CD4-positive, alpha-beta T cell (primary cell): ENCODE results near the gene E2F8. TPM values are rescaled to one million over a fixed set of nuclear protein-coding genes. Genes with fewer than 3 reads are reported as not detected.

Source experiments
- ATAC-seq: fragments of 200-7000 bp; cut with Tn5 transposase; one replicate; pipeline ENCODE4 v1.10.0; 2022; ENCODE audit warnings: mild to moderate bottlenecking; ENCODE audit not compliant: poor library complexity
- CTCF ChIA-PET: fragments of 350-600 bp; sonication (Branson Sonifier 250); formaldehyde crosslinking; loops from one replicate; lab custom pipeline; 2021; ENCODE audit warnings: antibody characterized with exemption, inconsistent platforms; lab: Charles Lee
- POLR2A ChIA-PET: fragments of 350-600 bp; sonication (Branson Sonifier 250); formaldehyde crosslinking; loops from one replicate; lab custom pipeline; 2021; ENCODE audit warnings: antibody characterized with exemption, inconsistent platforms; lab: Charles Lee
- DNase-seq, 14 experiments: peaks; one replicate each; pipeline ENCODE4 v3.0.0-alpha.2; 2013 to 2020; ENCODE audit warnings: mixed read lengths in 2 of 14
- H3K27ac ChIP-seq, 2 donors: one replicate each; pipeline versions ENCODE4 v1.5.1 to v1.7.0; 2013; ENCODE audit warnings: low read length in 2 of 2, low read depth in 1 of 2, mild to moderate bottlenecking in 1 of 2
- H3K27me3 ChIP-seq, 2 experiments: 1 replicate in 1 of 2; 2 replicates in 1 of 2; pipeline versions ENCODE4 v1.6.1 to v1.7.0; 2013; ENCODE audit warnings: low read length in 2 of 2, control low read depth in 1 of 2, mild to moderate bottlenecking in 1 of 2, moderate library complexity in 1 of 2; ENCODE audit not compliant: insufficient read depth in 2 of 2, control insufficient read depth in 1 of 2
- H3K36me3 ChIP-seq: one replicate; pipeline ENCODE4 v1.6.1; 2013; ENCODE audit warnings: low read length, control low read depth; ENCODE audit not compliant: insufficient read depth
- H3K4me1 ChIP-seq: one replicate; pipeline ENCODE4 v1.6.1; 2013; ENCODE audit warnings: low read length, control low read depth; ENCODE audit not compliant: insufficient read depth
- H3K4me3 ChIP-seq: one replicate; pipeline ENCODE4 v1.5.1; 2013; ENCODE audit warnings: mild to moderate bottlenecking, low read length, moderate library complexity
- H3K9me3 ChIP-seq, 2 experiments: 1 replicate in 1 of 2; 2 replicates in 1 of 2; pipeline versions ENCODE4 v1.6.1 to v1.7.0; 2013; ENCODE audit warnings: low read length in 2 of 2, mild to moderate bottlenecking in 2 of 2, control low read depth in 1 of 2, moderate library complexity in 1 of 2; ENCODE audit not compliant: control insufficient read depth in 1 of 2, insufficient read depth in 1 of 2
- H3K27ac Mint-ChIP-seq: one replicate; pipeline ENCODE4 v1.8.0; 2020; ENCODE audit warnings: mixed read lengths
- H3K27me3 Mint-ChIP-seq: one replicate; pipeline ENCODE4 v1.8.0; 2021; ENCODE audit warnings: mixed read lengths
- H3K36me3 Mint-ChIP-seq: one replicate; pipeline ENCODE4 v1.8.0; 2021; ENCODE audit warnings: low read depth, mixed read lengths
- H3K4me1 Mint-ChIP-seq: one replicate; pipeline ENCODE4 v1.8.0; 2021; ENCODE audit warnings: low read depth, mixed read lengths
- H3K4me3 Mint-ChIP-seq: one replicate; pipeline ENCODE4 v1.8.0; 2020; ENCODE audit warnings: mild to moderate bottlenecking, mixed read lengths
- H3K9me3 Mint-ChIP-seq: one replicate; pipeline ENCODE4 v1.8.0; 2020; ENCODE audit warnings: mixed read lengths
- intact Hi-C, 2 experiments: fragments of 100-400 bp; cut with DNase I in 1 of 2; cut with micrococcal nuclease in 1 of 2; formaldehyde crosslinking; loops; one replicate each; pipeline versions ENCODE4 v1.15.1 to v1.9.0; 2023 to 2025; cut with DNase I, micrococcal nuclease
- total RNA-seq, 174 experiments: library from RNA in 2 of 174; stranded (reverse) in 2 of 174; gene quantifications; one replicate each; pipeline ENCODE4 v1.2.3 and lab custom pipeline; 2021 to 2026
- TF ChIP-seq, protein P1 (sequence below): fragments of 200-600 bp; IDR thresholded peaks from one replicate; pipeline ENCODE4 v1.8.0; 2022; ENCODE audit warnings: antibody characterized with exemption, mild to moderate bottlenecking

Gene E2F8
- total RNA-seq, 2 experiments from 2014 or later = not detected

DNA sequence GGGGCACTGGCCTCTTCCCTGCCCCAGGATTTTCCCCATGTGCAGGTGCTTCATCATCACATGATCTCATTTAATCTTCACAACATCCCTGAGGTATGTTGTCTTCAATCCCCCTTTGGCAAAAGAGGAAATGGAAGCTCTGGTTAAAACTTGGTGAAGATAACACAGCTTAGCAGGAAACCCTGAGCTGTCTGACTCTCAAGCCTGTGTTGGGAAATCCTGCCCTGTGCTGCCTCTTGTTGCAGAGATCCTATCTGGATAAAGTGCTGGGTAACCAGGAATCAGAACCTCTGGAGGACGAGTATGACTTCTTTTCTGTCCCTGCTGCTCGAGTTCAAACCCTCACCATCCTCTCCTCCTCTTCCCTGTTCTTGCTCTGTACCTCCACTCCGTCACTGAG, 13.1 kb upstream of the E2F8 start:
- ChIA-PET CTCF (no interaction called here), POLR2A (no interaction called here)
- Histone ChIP-seq H3K27me3 (peaks cover 3 to 4% of the 10 kb centered on the region in 2 experiments), H3K4me1 (no peaks in the 10 kb centered on the region), H3K27ac (no peak overlapping the region), H3K4me3 (no peak overlapping the region), H3K9me3 (no peaks in the 10 kb centered on the region), H3K36me3 (no peaks in the 10 kb centered on the region)
- H3K4me3 Mint-ChIP-seq = no peak overlapping the region
- ATAC-seq (no peak), DNase-seq (no peak)
- peaks cover 4% of the 10 kb centered on the region for H3K9me3 Mint-ChIP-seq
- intact Hi-C loops = no loop called here
- H3K36me3 Mint-ChIP-seq = no peaks in the 10 kb centered on the region
- H3K4me1 Mint-ChIP-seq = no peaks in the 10 kb centered on the region
- TF ChIP-seq, protein P1, sequence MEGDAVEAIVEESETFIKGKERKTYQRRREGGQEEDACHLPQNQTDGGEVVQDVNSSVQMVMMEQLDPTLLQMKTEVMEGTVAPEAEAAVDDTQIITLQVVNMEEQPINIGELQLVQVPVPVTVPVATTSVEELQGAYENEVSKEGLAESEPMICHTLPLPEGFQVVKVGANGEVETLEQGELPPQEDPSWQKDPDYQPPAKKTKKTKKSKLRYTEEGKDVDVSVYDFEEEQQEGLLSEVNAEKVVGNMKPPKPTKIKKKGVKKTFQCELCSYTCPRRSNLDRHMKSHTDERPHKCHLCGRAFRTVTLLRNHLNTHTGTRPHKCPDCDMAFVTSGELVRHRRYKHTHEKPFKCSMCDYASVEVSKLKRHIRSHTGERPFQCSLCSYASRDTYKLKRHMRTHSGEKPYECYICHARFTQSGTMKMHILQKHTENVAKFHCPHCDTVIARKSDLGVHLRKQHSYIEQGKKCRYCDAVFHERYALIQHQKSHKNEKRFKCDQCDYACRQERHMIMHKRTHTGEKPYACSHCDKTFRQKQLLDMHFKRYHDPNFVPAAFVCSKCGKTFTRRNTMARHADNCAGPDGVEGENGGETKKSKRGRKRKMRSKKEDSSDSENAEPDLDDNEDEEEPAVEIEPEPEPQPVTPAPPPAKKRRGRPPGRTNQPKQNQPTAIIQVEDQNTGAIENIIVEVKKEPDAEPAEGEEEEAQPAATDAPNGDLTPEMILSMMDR = no peak
- no peak overlapping the region for H3K27ac Mint-ChIP-seq
- peaks cover 21% of the 10 kb centered on the region for H3K27me3 Mint-ChIP-seq

DNA sequence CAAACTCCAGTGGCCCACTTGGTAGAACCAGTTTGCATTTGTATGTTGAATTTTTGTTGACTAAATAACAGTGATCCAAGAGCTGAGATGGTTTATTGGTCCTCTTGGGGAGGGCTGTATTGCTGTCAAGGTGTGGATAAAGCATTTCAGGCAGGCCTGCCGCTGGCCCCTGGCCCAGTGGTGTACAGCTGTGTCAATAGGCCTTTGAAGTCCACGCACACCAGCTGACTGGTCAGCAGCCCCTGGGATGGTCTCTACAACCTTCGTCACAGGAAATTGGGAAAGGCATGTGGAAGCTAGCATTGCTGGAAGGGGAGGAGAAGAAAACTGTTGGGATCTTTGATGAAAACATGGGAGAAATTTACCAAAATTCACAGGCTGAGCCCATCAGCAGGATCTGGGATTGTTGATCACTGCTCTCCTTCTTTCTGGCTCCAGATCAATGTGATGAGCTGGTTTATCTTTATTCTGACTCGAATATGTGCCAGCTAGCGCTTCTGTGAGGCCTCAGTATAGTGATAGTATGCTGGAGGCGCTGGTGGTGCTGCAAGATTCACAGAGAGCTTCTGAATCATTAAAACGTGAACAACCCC, 12.5 kb upstream of the E2F8 start:
- ChIA-PET CTCF (no interaction called here), POLR2A (no interaction called here)
- Mint-ChIP-seq H3K27ac (no peak overlapping the region), H3K27me3 (peaks cover 27% of the 10 kb centered on the region), H3K36me3 (no peaks in the 10 kb centered on the region), H3K4me3 (no peak overlapping the region), H3K9me3 (peaks cover 4% of the 10 kb centered on the region), H3K4me1 (no peaks in the 10 kb centered on the region)
- DNase-seq = no peak
- Histone ChIP-seq H3K27me3 (peaks cover 3 to 4% of the 10 kb centered on the region in 2 experiments), H3K27ac (no peak overlapping the region), H3K4me3 (no peak overlapping the region), H3K36me3 (no peaks in the 10 kb centered on the region), H3K4me1 (no peaks in the 10 kb centered on the region), H3K9me3 (no peaks in the 10 kb centered on the region)
- TF ChIP-seq, protein P1 = no peak
- intact Hi-C loops = no loop called here
- ATAC-seq = no peak

DNA sequence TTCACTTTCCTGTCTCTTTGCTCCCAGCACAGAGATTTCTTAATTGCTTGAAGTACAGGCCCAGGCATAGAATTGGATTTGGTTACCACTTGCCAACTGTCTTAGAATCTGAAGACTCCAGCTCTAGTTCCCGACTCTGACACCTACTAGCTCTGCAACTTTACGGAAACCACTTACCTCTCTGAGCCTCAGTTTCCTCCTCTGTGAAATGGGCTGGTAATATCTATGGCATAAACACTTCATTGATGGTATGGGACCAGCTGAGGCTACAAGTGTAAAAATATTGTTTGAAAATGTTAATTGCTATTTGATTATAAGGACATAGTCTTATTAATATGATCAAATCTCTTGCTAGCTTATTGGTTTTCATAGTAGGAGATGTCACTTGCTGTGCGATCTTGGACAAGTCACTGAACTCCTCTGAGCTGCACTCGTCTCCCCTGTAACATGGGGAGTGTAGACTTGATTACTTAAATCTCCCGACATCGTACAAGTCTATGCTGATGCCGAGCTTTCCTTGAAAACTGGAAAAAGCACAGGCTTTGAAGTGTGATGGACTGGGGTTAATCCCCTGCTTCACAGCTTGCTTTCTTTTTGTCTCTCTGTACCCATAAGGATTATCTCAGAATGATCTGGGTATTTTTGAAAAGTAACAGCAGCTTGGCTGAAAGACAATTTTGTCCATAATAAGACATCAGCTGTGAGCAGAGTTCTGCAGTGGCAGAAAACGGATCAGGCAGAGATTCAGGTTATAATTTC, 11.8 kb upstream of the E2F8 start:
- H3K27me3 Mint-ChIP-seq = peaks cover 33% of the 10 kb centered on the region
- Histone ChIP-seq H3K9me3 (no peaks in the 10 kb centered on the region), H3K4me1 (no peaks in the 10 kb centered on the region), H3K27ac (no peak overlapping the region), H3K36me3 (no peaks in the 10 kb centered on the region), H3K27me3 (peaks cover 3 to 4% of the 10 kb centered on the region in 2 experiments), H3K4me3 (no peak overlapping the region)
- peaks cover 4% of the 10 kb centered on the region for H3K9me3 Mint-ChIP-seq
- TF ChIP-seq, protein P1 = no peak
- H3K4me1 Mint-ChIP-seq = no peaks in the 10 kb centered on the region
- ChIA-PET POLR2A (no interaction called here), CTCF (no interaction called here)
- ATAC-seq (no peak), DNase-seq (no peak)
- no peaks in the 10 kb centered on the region for H3K36me3 Mint-ChIP-seq
- intact Hi-C loops = no loop called here
- H3K4me3 Mint-ChIP-seq = no peak overlapping the region
- no peak overlapping the region for H3K27ac Mint-ChIP-seq
